ENCODE measurements around the gene SF3B2.
A peak's percentile ranks its signal among the peaks of the same experiment; 100 is the strongest.
"Not testable (repeated sequence)": the region's sequence is repeated elsewhere in the genome, so short reads cannot be mapped to it uniquely, and the experiment has no call there.

The SF3B2 gene

GRCh38 chr11:66078949-66079348 lies 26.8 kb downstream of the SF3B2 start:
- DNase-seq, result not testable (repeated sequence)

- DNase-seq, result no peak
Measured at GRCh38 chr11:66080055-66080817, 28.1 kb downstream of the SF3B2 start.

- peak; percentile 7 for DNase-seq
Measured at GRCh38 chr11:66081505-66081904, 29.3 kb downstream of the SF3B2 start.

DNA sequence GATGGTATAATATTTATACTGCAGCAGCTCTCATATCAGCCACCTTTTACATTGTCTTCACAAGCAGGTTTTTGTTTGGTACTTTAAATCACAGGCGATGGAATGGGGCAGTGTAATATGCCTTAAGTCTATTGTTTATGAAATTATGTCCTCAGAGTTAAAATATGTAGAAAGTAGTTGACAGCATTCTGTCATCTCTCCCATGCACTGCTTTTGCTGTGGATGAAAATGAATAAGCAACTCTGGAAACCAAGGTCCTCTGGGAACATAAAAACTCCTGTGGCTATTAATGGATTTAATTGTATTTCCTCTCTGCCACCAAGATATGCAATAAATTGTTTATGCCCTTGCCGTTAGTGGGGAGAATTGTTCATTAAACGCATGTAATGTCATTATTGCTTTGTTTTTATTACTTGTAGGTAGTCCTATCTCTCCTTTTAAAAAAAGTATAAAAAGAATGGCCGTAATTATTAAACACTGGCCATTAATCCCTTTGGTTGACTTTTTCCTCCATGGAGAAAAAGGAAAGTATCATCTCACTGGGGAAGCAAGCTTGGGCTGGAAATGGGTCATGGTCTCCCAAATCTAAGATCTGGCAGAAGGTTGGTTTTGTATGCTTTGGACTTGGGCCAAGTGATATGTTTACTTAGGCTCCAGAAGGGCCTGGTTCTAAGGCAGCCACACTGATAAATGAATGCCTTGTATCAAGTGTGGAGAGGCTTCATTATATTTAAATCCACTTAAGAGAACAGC lies 31.0 kb downstream of the SF3B2 start:
- DNase-seq, result peak; percentile 14

DNA sequence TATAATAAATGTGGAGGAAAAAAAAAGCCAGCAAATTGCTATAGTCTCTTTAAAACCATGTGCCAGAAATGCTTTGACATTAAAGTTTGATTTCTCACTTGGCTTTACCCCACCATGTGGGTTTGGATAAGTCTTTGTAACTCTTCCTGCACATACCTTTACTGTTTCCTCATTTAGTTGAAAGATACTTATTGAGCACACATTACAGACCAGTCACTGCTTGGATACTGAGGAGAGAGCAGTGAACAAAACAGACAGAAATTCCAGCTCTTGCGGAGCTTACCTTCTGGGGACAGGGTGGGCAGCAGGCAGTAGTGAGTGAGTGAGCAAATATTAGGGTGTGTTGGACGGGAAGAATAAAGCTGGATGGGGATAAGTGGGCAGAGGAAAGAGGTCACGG lies 31.6 kb downstream of the SF3B2 start:
- DNase-seq, result no peak

DNA sequence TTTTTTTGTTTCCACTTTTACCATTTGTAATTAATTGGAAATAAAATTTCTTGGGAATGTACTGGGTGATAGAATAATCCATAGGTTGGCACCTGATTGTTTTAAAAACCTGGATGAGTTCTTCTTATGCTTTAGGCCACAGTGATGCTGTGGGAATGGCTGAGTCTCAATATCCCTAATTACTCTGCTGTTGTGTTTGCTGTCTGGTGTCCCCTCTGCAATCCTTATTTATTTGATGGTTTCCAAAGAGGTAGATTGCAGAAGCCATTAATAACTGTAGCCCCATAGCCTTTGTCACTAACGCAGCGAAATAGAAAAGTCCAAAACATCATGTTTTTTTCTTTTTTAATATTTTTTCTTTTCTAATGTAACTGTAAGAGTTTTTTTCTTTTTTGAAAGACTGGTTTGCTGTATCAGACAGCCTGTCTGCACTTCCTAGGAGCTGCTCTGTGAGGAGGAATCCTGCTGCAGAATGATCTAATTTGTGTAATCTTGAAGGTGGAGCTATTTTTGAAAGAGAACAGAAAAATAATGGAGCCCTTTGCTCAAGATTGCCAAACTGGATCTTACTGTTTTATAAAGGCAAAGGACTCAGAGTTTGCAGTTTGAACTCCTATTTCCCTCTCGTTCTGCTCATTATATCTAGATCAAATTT lies 32.8 kb downstream of the SF3B2 start:
- DNase-seq, result no peak

DNA sequence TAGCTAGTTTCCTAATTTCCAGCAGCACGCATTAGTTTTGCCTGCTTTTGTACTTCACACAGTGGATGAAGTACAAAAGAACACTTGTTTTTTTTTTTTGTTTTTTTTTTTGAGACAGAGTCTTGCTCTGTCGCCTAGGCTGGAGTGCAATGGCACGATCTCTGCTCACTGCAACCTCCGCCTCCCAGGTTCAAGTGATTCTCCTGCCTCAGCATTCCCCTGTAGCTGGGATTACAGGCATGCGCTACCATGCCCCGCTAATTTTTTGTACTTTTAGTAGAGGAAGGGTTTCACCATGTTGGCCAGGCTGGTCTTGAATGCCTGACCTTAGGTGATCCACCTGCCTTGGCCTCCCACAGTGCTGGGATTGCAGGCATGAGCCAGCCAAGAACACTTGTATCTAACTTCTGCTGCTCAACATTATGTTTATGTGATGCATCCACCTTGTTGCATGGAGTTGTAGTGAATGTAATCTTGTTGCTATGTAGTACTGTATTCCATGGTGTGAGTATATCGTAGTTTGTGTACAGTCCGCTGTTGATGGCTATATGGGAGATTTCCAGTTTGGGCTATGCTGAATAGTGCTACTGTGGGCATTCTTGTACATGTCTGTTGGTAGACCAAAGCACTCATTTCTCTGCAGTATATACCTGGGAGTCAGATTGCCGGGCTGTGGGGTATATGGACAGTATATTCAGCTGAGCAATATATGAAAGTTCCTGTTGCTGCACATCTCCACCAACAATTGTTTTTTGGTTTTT lies 35.2 kb downstream of the SF3B2 start:
- no peak for DNase-seq

DNA sequence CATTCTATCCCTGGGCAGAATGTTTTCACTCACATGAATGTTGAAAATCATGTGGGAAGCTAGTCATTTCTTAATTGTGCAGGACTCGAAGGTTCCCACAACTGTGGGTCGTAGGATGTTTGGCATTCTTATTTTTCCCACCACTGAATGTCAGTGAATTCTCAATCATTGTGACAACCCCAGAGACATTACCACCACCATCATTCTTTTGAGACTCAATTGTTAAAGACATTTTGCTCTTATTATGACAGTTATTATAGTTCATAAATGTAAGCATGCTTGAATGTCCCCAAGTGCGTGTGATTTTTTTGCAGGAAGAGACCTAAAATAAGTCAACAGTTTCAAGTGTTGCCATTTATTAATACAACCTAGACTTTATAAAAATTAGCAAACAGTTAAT lies 36.9 kb downstream of the SF3B2 start:
- no peak for DNase-seq

- DNase-seq, result no peak
Measured at GRCh38 chr11:66090288-66090687, 38.1 kb downstream of the SF3B2 start.

GRCh38 chr11:66092125-66092524 lies 40.0 kb downstream of the SF3B2 start:
- not testable (repeated sequence) for DNase-seq

DNA sequence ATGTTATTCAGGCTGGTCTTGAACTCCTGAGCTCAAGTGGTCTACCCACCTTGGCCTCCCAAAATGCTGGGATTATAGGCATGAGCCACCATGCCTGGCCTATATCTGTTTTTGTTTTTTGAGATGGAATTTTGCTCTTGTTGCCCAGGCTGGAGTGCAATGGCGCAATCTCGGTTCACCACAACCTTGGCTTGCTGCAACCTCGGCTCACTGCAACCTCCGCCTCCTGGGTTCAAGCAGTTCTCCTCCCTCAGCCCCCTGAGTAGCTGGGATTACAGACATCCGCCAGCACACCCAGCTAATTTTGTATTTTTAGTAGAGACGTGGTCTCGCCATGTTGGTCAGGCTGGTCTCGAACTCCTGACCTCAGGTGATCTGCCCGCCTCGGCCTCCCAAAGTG lies 47.6 kb downstream of the SF3B2 start:
- not testable (repeated sequence) for DNase-seq

DNA sequence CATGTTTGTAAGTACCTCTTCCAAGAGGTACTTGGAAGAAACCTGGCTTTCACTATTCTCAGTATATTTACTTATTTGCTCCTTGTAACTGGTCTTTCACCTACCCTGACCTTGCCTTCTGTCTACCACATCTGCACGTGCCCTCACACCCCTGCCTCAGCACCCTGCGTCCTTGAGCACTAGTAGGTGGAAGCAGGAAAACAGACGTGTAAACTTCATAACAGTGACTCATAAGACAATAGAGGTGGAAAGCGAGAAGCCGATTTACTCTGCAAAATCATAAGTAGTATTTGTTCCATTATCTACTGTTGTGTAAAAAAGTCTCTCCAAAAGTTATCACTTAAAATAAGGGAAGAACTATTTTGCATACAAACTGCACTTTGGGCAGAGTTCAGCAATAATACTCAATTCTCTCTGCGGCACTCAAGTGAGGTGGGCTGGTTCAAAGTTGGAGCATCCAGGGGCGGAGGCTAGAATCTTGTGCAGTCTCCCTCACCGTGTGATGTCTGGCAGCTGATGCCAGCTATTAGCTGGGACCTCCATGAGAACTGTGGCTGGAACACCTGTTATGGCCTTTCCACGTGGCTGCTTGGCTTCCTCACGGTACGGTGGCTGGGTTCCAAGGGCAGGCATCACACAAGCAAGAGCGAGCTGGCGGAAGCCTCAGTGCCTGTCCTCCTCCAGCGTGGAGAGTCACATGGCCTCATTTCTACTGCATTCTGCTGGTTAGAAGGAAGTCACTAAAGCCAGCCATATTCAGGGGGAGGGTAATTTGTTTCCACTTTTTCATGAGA lies 48.3 kb downstream of the SF3B2 start:
- DNase-seq, result peak; percentile 48

- DNase-seq, result no peak
Measured at GRCh38 chr11:66101066-66101464, 48.9 kb downstream of the SF3B2 start.

DNA sequence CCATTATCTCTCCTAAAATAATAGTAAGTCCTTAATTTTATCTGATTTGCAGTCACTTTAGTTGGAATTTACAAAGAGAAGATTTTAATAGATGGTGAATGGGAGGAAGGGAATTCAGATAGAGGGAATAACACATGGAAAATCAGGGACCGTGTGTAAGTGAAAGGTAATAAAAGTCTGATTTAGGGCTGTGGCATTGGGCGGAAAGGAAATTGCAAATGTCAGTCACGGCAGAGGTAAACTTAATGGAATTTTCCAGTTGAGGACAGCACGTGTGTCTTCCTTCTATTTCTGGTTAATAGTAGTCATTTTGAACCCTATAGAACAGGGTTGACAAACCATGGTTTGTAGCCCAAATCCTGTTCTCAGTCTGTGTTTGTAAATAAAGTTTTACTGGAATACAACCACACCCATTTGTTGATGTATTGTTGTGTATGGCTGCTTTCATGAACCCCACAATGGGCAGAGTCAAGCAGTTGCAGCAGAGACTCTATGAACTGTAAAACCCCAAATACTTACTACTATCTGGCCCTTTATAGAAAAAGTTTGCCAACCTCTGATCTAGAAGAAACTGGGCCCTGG lies 52.0 kb downstream of the SF3B2 start:
- DNase-seq, result no peak

DNA sequence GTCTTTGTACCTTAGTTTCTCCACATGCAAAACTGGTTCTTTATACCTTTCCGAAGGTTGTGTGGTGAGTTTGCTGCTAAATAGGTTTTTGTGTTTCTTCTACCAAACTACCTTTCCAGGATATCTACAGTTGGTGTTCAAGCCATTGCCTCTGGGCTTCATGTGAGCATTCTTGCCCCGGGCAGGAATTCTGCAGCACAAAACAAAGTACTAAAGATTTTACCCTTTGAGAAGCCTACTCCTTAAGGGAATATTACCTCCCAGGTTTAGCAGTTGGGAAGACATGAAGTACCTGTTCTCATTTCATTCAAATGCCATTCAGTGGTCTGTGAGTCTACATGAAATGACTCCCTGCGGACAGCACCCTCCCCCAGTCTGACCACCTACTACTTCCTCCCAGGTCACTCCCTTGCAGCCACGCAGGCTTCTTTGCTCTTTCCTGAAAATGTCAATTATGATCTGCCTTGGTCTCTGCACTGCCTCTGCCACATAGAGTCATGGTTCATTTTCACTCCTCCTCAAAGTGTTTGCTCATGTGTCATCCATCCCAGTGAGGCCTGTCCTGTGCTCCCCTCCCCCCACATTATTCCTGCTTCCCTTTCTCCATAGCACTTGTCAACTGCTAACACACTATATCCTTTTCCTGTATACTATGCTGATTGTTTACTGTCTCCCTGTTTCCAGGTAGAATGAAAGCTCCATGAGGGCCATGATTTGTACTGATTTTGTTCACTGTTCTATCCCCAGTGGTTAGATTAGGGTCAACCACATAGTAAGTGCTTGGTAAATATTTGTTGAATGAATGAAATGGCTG lies 54.8 kb downstream of the SF3B2 start:
- no peak for DNase-seq

- DNase-seq, result no peak
Measured at GRCh38 chr11:66107600-66108510, 55.7 kb downstream of the SF3B2 start.

- DNase-seq, result no peak
Measured at GRCh38 chr11:66109294-66109693, 57.1 kb downstream of the SF3B2 start.

DNA sequence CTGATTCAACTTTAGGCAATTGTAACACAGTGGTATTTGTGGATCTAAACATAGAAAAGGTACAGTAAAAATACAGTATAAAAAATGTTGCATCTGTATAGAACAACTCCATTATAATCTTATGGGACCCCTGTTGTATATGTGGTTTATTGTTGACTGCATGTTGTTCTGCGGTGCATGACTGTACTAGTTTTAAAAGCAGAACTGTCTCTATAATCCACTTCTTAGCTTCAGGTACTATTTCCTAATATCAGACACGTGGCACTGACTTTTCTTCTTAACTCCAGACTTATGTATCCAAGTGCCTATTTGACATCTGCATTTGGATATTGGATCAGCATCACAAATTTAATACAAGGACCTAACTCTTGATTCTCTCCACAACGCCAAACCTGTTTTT lies 59.0 kb downstream of the SF3B2 start:
- no peak for DNase-seq

GRCh38 chr11:66112041-66112491 lies 59.9 kb downstream of the SF3B2 start:
- DNase-seq, result no peak

All from NCI-H1694 (cell line).